Body of pancreas (tissue), 4 donors: Measurements from ENCODE around the gene RIPOR2. TPM values are rescaled to one million over a fixed set of nuclear protein-coding genes. Genes with fewer than 3 reads are reported as not detected.

ENCODE experiments used
- ATAC-seq: fragments of 150-250 bp; one replicate; pipeline ENCODE4 v1.9.1; 2016
- DNase-seq, 4 donors: peaks; one replicate each; pipeline ENCODE4 v3.0.0-alpha.2; 2019
- H3K27ac ChIP-seq, 4 donors: fragments of 200-600 bp; sonication (generic); 1 replicate in 3 of 4; 2 replicates in 1 of 4; pipeline versions ENCODE4 v1.5.1 to v1.6.1; 2016 to 2019; ENCODE audit warnings: mild to moderate bottlenecking in 1 of 4, mixed read lengths in 1 of 4, moderate library complexity in 1 of 4
- H3K27me3 ChIP-seq, 2 donors: fragments of 200-600 bp; sonication (generic); one replicate each; pipeline ENCODE4 v1.6.0; 2016; ENCODE audit warnings: mild to moderate bottlenecking in 1 of 2
- H3K36me3 ChIP-seq, 2 donors: fragments of 200-600 bp; sonication (generic); replicated peaks in 1 of 2; 2 replicates each; pipeline ENCODE4 v1.5.1; 2016; ENCODE audit warnings: low read depth in 2 of 2; ENCODE audit not compliant: insufficient read depth in 1 of 2
- H3K4me1 ChIP-seq: fragments of 200-600 bp; sonication (generic); one replicate; pipeline ENCODE4 v1.6.0; 2016
- H3K4me3 ChIP-seq, 2 donors: fragments of 200-600 bp; sonication (generic); 1 replicate in 1 of 2; 2 replicates in 1 of 2; pipeline ENCODE4 v1.5.1; 2016 to 2019
- H3K9me3 ChIP-seq, 3 donors: fragments of 200-600 bp; sonication (generic); 1 replicate in 2 of 3; 2 replicates in 1 of 3; pipeline ENCODE4 v1.5.1; 2016
- CTCF ChIP-seq, 7 experiments: fragments of 450-650 bp in 4 of 7; fragments of 200-600 bp in 3 of 7; sonication (generic) in 3 of 7; IDR thresholded peaks; one replicate each; pipeline ENCODE4 v1.5.1; 2016 to 2019; ENCODE audit warnings: antibody characterized with exemption in 7 of 7
- POLR2A ChIP-seq, 3 donors: fragments of 450-650 bp; IDR thresholded peaks; one replicate each; pipeline ENCODE4 v1.6.1; 2016; ENCODE audit warnings: antibody characterized with exemption in 3 of 3, mild to moderate bottlenecking in 2 of 3
- WGBS, 2 donors: methylation state at CpG; one replicate each; pipeline ENCODE4 v1.1.5; 2017; 5-methylcytosine and 5-hydroxymethylcytosine counted together
- intact Hi-C: fragments of 100-400 bp; cut with DNase I; formaldehyde crosslinking; loops from one replicate; pipeline ENCODE4 v1.15.1; 2023
- total RNA-seq, 2 donors: library from RNA; depleted of rRNA; stranded (reverse); fragments of >200 nt; gene quantifications; one replicate each; pipeline ENCODE4 v1.1.0, GENCODE V29; 2016

RIPOR2 gene
- total RNA-seq, 2 donors from 2014 or later = 1.3 to 1.6 TPM

GRCh38 chr6:24907919-24908649, 27.7 kb downstream of the RIPOR2 start:
- Histone ChIP-seq H3K4me1 (peaks cover 16% of the 10 kb centered on the region), H3K9me3 (no peaks in the 10 kb centered on the region), H3K36me3 (no peaks in the 10 kb centered on the region), H3K27ac (no peak overlapping the region), H3K4me3 (no peak overlapping the region), H3K27me3 (peaks cover 0 to 5% of the 10 kb centered on the region in 2 donors)
- WGBS, 2 donors = 45 to 64% methylated on average over 4 of the region's 4 CpGs
- no peak for TF ChIP-seq POLR2A (IDR thresholded peaks at IDR 0.05)
- TF ChIP-seq CTCF (IDR thresholded peaks at IDR 0.05) = no peak
- ATAC-seq = no peak
- intact Hi-C loops = no loop called here
- DNase-seq = no peak

- TF ChIP-seq CTCF (IDR thresholded peaks at IDR 0.05) (no peak), POLR2A (IDR thresholded peaks at IDR 0.05) (no peak)
- DNase-seq = no peak
- intact Hi-C loops = no loop called here
- ATAC-seq = no peak
- H3K36me3 ChIP-seq = no peaks in the 10 kb centered on the region
- H3K9me3 ChIP-seq = no peaks in the 10 kb centered on the region
- no peak overlapping the region for H3K4me3 ChIP-seq
- H3K27me3 ChIP-seq = no peaks in the 10 kb centered on the region
- no peak overlapping the region for H3K27ac ChIP-seq
- peaks cover 12% of the 10 kb centered on the region for H3K4me1 ChIP-seq
Measured at GRCh38 chr6:24906314-24906713, 29.4 kb downstream of the RIPOR2 start.

GRCh38 chr6:24905483-24905882, 30.3 kb downstream of the RIPOR2 start:
- DNase-seq (no peak), ATAC-seq (no peak)
- Histone ChIP-seq H3K27ac (no peak overlapping the region), H3K4me1 (peaks cover 6% of the 10 kb centered on the region), H3K27me3 (no peaks in the 10 kb centered on the region), H3K9me3 (no peaks in the 10 kb centered on the region), H3K4me3 (no peak overlapping the region), H3K36me3 (no peaks in the 10 kb centered on the region)
- TF ChIP-seq POLR2A (IDR thresholded peaks at IDR 0.05) = no peak
- TF ChIP-seq CTCF (IDR thresholded peaks at IDR 0.05) = no peak
- 35 to 45% methylated on average over 3 of the region's 3 CpGs for WGBS, 2 donors
- intact Hi-C loops = no loop called here

- Histone ChIP-seq H3K9me3 (no peaks in the 10 kb centered on the region), H3K27me3 (no peaks in the 10 kb centered on the region), H3K4me1 (no peaks in the 10 kb centered on the region), H3K27ac (no peak overlapping the region), H3K36me3 (no peaks in the 10 kb centered on the region), H3K4me3 (no peak overlapping the region)
- WGBS, 2 donors = 88 to 90% methylated on average over 7 of the region's 7 CpGs
- ATAC-seq = no peak
- TF ChIP-seq POLR2A (IDR thresholded peaks at IDR 0.05) (no peak), CTCF (IDR thresholded peaks at IDR 0.05) (no peak)
- intact Hi-C loops = no loop called here
- DNase-seq = no peak
Measured at GRCh38 chr6:24903681-24904080, 32.1 kb downstream of the RIPOR2 start.

GRCh38 chr6:24902782-24903181, 33.0 kb downstream of the RIPOR2 start:
- no peak for ATAC-seq
- TF ChIP-seq POLR2A (IDR thresholded peaks at IDR 0.05) (no peak), CTCF (IDR thresholded peaks at IDR 0.05) (no peak)
- Histone ChIP-seq H3K36me3 (no peaks in the 10 kb centered on the region), H3K27ac (no peak overlapping the region), H3K27me3 (no peaks in the 10 kb centered on the region), H3K9me3 (no peaks in the 10 kb centered on the region), H3K4me3 (no peak overlapping the region), H3K4me1 (no peaks in the 10 kb centered on the region)
- intact Hi-C loops = no loop called here
- WGBS, 2 donors = 64 to 88% methylated on average over 1 of the region's 1 CpG
- no peak for DNase-seq
